HL-60 (cell line): Measurements from ENCODE around the gene KCNH1.

Source experiments
- GABPA ChIP-seq: IDR thresholded peaks from 2 replicates; pipeline ENCODE4 v1.6.1; 2012; ENCODE audit warnings: low read depth
- POLR2AphosphoS5 ChIP-seq: IDR thresholded peaks from 2 replicates; pipeline ENCODE4 v1.6.1; 2012; ENCODE audit warnings: low read depth
- REST ChIP-seq: IDR thresholded peaks from 2 replicates; pipeline ENCODE4 v1.6.1; 2012; ENCODE audit warnings: low read depth; ENCODE audit not compliant: insufficient replicate concordance
- SPI1 ChIP-seq: IDR thresholded peaks from 2 replicates; pipeline ENCODE4 v1.6.1; 2012; ENCODE audit warnings: low read depth, mild to moderate bottlenecking, borderline replicate concordance
- TF ChIP-seq, protein P1 (sequence below): IDR thresholded peaks from one replicate; pipeline ENCODE4 v1.5.1; 2011; ENCODE audit warnings: low read length, control low read depth, inconsistent platforms; ENCODE audit not compliant: insufficient read depth

DNA sequence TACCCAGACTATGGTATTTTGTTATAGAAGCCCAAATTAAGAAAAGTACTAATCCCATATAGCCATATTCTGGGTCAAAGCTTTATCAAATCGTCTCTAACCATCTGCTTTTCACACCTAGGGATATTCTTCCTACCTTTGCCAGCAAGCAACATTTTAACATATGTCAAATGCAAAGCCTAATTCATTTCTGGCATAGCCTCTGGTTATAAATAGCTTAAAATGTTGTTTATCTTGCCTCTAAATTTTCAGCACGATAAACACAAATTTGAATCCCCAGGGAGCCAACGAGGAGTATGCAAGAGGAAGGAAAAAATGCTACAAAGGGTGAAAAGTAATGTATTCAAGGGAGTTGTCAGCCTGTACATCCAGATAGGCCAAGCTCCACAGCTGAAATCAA lies 357.2 kb downstream of the KCNH1 start:
- TF ChIP-seq, protein P1, sequence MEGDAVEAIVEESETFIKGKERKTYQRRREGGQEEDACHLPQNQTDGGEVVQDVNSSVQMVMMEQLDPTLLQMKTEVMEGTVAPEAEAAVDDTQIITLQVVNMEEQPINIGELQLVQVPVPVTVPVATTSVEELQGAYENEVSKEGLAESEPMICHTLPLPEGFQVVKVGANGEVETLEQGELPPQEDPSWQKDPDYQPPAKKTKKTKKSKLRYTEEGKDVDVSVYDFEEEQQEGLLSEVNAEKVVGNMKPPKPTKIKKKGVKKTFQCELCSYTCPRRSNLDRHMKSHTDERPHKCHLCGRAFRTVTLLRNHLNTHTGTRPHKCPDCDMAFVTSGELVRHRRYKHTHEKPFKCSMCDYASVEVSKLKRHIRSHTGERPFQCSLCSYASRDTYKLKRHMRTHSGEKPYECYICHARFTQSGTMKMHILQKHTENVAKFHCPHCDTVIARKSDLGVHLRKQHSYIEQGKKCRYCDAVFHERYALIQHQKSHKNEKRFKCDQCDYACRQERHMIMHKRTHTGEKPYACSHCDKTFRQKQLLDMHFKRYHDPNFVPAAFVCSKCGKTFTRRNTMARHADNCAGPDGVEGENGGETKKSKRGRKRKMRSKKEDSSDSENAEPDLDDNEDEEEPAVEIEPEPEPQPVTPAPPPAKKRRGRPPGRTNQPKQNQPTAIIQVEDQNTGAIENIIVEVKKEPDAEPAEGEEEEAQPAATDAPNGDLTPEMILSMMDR, result no peak
- TF ChIP-seq POLR2AphosphoS5 (no peak), GABPA (no peak), REST (no peak), SPI1 (no peak)
